DOHH2 (cell line): Measurements from ENCODE around the gene B4GALT4.

Source experiments
- H3F3A ChIP-seq: fragments of 200-600 bp; sonication (generic), shearing (Covaris generic); 2 replicates; pipeline ENCODE4 v1.6.0; 2016; ENCODE audit warnings: antibody characterized with exemption, mild to moderate bottlenecking; ENCODE audit not compliant: control insufficient read depth, insufficient read depth
- H3K27ac ChIP-seq: fragments of 200-600 bp; sonication (generic); 2 replicates; pipeline ENCODE4 v1.5.1; 2014; ENCODE audit warnings: low read depth, mild to moderate bottlenecking, low read length, moderate library complexity
- H3K27me3 ChIP-seq: fragments of 200-600 bp; sonication (generic); 2 replicates; pipeline ENCODE4 v1.6.1; 2014; ENCODE audit warnings: mild to moderate bottlenecking, low read length, mixed read lengths; ENCODE audit not compliant: control insufficient read depth
- H3K36me3 ChIP-seq: fragments of 200-600 bp; sonication (generic); 2 replicates; pipeline ENCODE4 v1.6.1; 2014; ENCODE audit warnings: mild to moderate bottlenecking, low read length, moderate library complexity, mixed read lengths; ENCODE audit not compliant: control insufficient read depth
- H3K4me1 ChIP-seq: fragments of 200-600 bp; sonication (generic); 2 replicates; pipeline ENCODE4 v1.6.1; 2014; ENCODE audit warnings: mild to moderate bottlenecking, low read length, mixed read lengths; ENCODE audit not compliant: control insufficient read depth
- H3K4me2 ChIP-seq: fragments of 200-600 bp; sonication (generic); 2 replicates; pipeline ENCODE4 v1.6.0; 2014; ENCODE audit warnings: mild to moderate bottlenecking, low read length, moderate library complexity
- H3K4me3 ChIP-seq: fragments of 200-600 bp; sonication (generic); 2 replicates; pipeline ENCODE4 v1.5.1; 2014; ENCODE audit warnings: mild to moderate bottlenecking, low read length, mixed read lengths
- H3K79me2 ChIP-seq: fragments of 200-600 bp; sonication (generic); 2 replicates; pipeline ENCODE4 v1.6.1; 2014; ENCODE audit warnings: mild to moderate bottlenecking, low read length, mixed read lengths; ENCODE audit not compliant: control insufficient read depth
- H3K9me2 ChIP-seq: fragments of 200-600 bp; sonication (generic); replicated peaks from 2 replicates; pipeline ENCODE4 v1.6.1; 2014; ENCODE audit warnings: mild to moderate bottlenecking, low read length, mixed read lengths; ENCODE audit not compliant: control insufficient read depth
- H3K9me3 ChIP-seq: fragments of 200-600 bp; sonication (generic); 2 replicates; pipeline ENCODE4 v1.6.1; 2014; ENCODE audit warnings: antibody characterized with exemption, low read length, mixed read lengths; ENCODE audit not compliant: control insufficient read depth, insufficient read depth
- H4K20me1 ChIP-seq: fragments of 200-600 bp; sonication (generic); 2 replicates; pipeline ENCODE4 v1.6.0; 2014; ENCODE audit warnings: low read depth, mild to moderate bottlenecking, antibody characterized with exemption, low read length, moderate library complexity; ENCODE audit not compliant: control insufficient read depth, insufficient read depth
- EZH2phosphoT487 ChIP-seq: fragments of 200-600 bp; sonication (generic); IDR thresholded peaks from 2 replicates; pipeline ENCODE4 v1.6.1; 2017; ENCODE audit warnings: borderline replicate concordance, mild to moderate bottlenecking, antibody characterized with exemption, low read length, moderate library complexity, mixed read lengths
- TF ChIP-seq, protein P1 (sequence below): fragments of 200-600 bp; sonication (generic); IDR thresholded peaks from one replicate; pipeline ENCODE4 v1.5.1; 2014; ENCODE audit warnings: antibody characterized with exemption, mild to moderate bottlenecking, low read depth, low read length; ENCODE audit not compliant: poor library complexity, severe bottlenecking

The B4GALT4 gene, protein sequence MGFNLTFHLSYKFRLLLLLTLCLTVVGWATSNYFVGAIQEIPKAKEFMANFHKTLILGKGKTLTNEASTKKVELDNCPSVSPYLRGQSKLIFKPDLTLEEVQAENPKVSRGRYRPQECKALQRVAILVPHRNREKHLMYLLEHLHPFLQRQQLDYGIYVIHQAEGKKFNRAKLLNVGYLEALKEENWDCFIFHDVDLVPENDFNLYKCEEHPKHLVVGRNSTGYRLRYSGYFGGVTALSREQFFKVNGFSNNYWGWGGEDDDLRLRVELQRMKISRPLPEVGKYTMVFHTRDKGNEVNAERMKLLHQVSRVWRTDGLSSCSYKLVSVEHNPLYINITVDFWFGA

GRCh38 chr3:119240591-119241434 lies at the start of gene B4GALT4:
Gene B4GALT4, minus strand, starts transcription at chr3:119240878. Its CDS starts 10,779 bp downstream, at chr3:119230099.
- peaks cover 6% of the 10 kb centered on the region for H3F3A ChIP-seq
- peak within 1 kb of the TSS; percentile 84 for H3K4me2 ChIP-seq
- no peaks in the 10 kb centered on the region for H3K9me3 ChIP-seq
- H3K36me3 ChIP-seq: peaks cover 14% of the 10 kb centered on the region
- no peak for TF ChIP-seq EZH2phosphoT487
- TF ChIP-seq, protein P1, sequence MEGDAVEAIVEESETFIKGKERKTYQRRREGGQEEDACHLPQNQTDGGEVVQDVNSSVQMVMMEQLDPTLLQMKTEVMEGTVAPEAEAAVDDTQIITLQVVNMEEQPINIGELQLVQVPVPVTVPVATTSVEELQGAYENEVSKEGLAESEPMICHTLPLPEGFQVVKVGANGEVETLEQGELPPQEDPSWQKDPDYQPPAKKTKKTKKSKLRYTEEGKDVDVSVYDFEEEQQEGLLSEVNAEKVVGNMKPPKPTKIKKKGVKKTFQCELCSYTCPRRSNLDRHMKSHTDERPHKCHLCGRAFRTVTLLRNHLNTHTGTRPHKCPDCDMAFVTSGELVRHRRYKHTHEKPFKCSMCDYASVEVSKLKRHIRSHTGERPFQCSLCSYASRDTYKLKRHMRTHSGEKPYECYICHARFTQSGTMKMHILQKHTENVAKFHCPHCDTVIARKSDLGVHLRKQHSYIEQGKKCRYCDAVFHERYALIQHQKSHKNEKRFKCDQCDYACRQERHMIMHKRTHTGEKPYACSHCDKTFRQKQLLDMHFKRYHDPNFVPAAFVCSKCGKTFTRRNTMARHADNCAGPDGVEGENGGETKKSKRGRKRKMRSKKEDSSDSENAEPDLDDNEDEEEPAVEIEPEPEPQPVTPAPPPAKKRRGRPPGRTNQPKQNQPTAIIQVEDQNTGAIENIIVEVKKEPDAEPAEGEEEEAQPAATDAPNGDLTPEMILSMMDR: no peak
- H3K27me3 ChIP-seq: no peaks in the 10 kb centered on the region
- peak within 1 kb of the TSS; percentile 79 for H3K4me3 ChIP-seq
- peaks cover 33% of the 10 kb centered on the region for H3K79me2 ChIP-seq
- no peaks in the 10 kb centered on the region for H3K9me2 ChIP-seq
- peaks cover 24% of the 10 kb centered on the region for H3K4me1 ChIP-seq
- H4K20me1 ChIP-seq: no peaks in the 10 kb centered on the region
- H3K27ac ChIP-seq: 0 out of 2 replicates have a peak within 1 kb of the TSS, but pooled peaks have one; percentile 6

GRCh38 chr3:119289404-119289770 lies 48.7 kb upstream of the B4GALT4 start:
- Histone ChIP-seq H3K27ac (no peak overlapping the region), H3F3A (no peaks in the 10 kb centered on the region), H3K36me3 (no peaks in the 10 kb centered on the region), H3K27me3 (peaks cover 23% of the 10 kb centered on the region), H3K4me1 (peaks cover 16% of the 10 kb centered on the region), H3K9me3 (peaks cover 11% of the 10 kb centered on the region), H4K20me1 (no peaks in the 10 kb centered on the region), H3K4me2 (no peak overlapping the region), H3K9me2 (no peaks in the 10 kb centered on the region), H3K79me2 (no peaks in the 10 kb centered on the region), H3K4me3 (no peak overlapping the region)
- TF ChIP-seq EZH2phosphoT487: no peak
- TF ChIP-seq, protein P1: no peak

- Histone ChIP-seq H3K36me3 (no peaks in the 10 kb centered on the region), H3K4me3 (no peak overlapping the region), H4K20me1 (no peaks in the 10 kb centered on the region), H3K4me2 (no peak overlapping the region), H3K9me3 (peaks cover 11% of the 10 kb centered on the region), H3K79me2 (no peaks in the 10 kb centered on the region), H3K9me2 (no peaks in the 10 kb centered on the region), H3K27ac (no peak overlapping the region), H3K4me1 (peaks cover 12% of the 10 kb centered on the region), H3F3A (no peaks in the 10 kb centered on the region), H3K27me3 (peaks cover 19% of the 10 kb centered on the region)
- TF ChIP-seq, protein P1: no peak
- no peak for TF ChIP-seq EZH2phosphoT487
Measured at GRCh38 chr3:119288669-119289403, 48.2 kb upstream of the B4GALT4 start.
